Parathyroid adenoma (tissue), 2 donors: ENCODE data around the gene IPO7.

Source experiments
- H2AFZ ChIP-seq: fragments of 300-600 bp; sonication (generic); one replicate; pipeline ENCODE4 v1.7.0; 2017; ENCODE audit warnings: antibody characterized with exemption, mild to moderate bottlenecking
- H3K27ac ChIP-seq: fragments of 300-600 bp; sonication (generic); one replicate; pipeline ENCODE4 v1.7.0; 2017
- H3K27me3 ChIP-seq: fragments of 300-600 bp; sonication (generic); one replicate; pipeline ENCODE4 v1.7.0; 2017; ENCODE audit warnings: low read length; ENCODE audit not compliant: control insufficient read depth, insufficient read depth
- H3K36me3 ChIP-seq: fragments of 300-600 bp; sonication (generic); one replicate; pipeline ENCODE4 v1.7.0; 2017; ENCODE audit warnings: low read length; ENCODE audit not compliant: control insufficient read depth, insufficient read depth
- H3K4me1 ChIP-seq: fragments of 300-600 bp; sonication (generic); one replicate; pipeline ENCODE4 v1.7.0; 2017; ENCODE audit warnings: control low read depth
- H3K4me2 ChIP-seq: fragments of 300-600 bp; sonication (generic); one replicate; pipeline ENCODE4 v1.7.0; 2017; ENCODE audit warnings: low read length
- H3K4me3 ChIP-seq: fragments of 300-600 bp; sonication (generic); one replicate; pipeline ENCODE4 v1.7.0; 2017; ENCODE audit warnings: low read depth, low read length
- H3K79me2 ChIP-seq: fragments of 300-600 bp; sonication (generic); one replicate; pipeline ENCODE4 v1.7.0; 2017; ENCODE audit warnings: control low read depth
- H3K9ac ChIP-seq: fragments of 300-600 bp; sonication (generic); one replicate; pipeline ENCODE4 v1.7.0; 2017; ENCODE audit warnings: mild to moderate bottlenecking
- H3K9me3 ChIP-seq: fragments of 300-600 bp; sonication (generic); one replicate; pipeline ENCODE4 v1.7.0; 2017; ENCODE audit warnings: low read length; ENCODE audit not compliant: control insufficient read depth
- CTCF ChIP-seq: fragments of 300-600 bp; sonication (generic); IDR thresholded peaks from one replicate; pipeline ENCODE4 v1.7.0; 2017; ENCODE audit warnings: antibody characterized with exemption, mild to moderate bottlenecking
- donor health status: primary hyperparathyroidism.

The IPO7 gene

GRCh38 chr11:9470765-9471164 is 86.3 kb downstream of the IPO7 start:
- Histone ChIP-seq H3K36me3 (no peaks in the 10 kb centered on the region), H3K9me3 (no peaks in the 10 kb centered on the region)

GRCh38 chr11:9473408-9473807 is 89.0 kb downstream of the IPO7 start:
- Histone ChIP-seq H3K27me3 (no peaks in the 10 kb centered on the region), H3K36me3 (no peaks in the 10 kb centered on the region), H3K4me2 (no peak overlapping the region), H3K4me3 (no peak overlapping the region), H3K27ac (no peak overlapping the region), H3K4me1 (no peaks in the 10 kb centered on the region), H3K9ac (no peak overlapping the region), H2AFZ (no peak overlapping the region), H3K79me2 (no peaks in the 10 kb centered on the region), H3K9me3 (no peaks in the 10 kb centered on the region)
- TF ChIP-seq CTCF: no peak

More at GRCh38 chr11:9470765-9471164, 86.3 kb downstream of the IPO7 start:
- Histone ChIP-seq H3K4me3 (no peak overlapping the region), H3K27me3 (no peaks in the 10 kb centered on the region), H3K27ac (no peak overlapping the region), H3K9ac (no peak overlapping the region), H3K4me1 (no peaks in the 10 kb centered on the region), H3K79me2 (peaks cover 16% of the 10 kb centered on the region), H3K4me2 (no peak overlapping the region), H2AFZ (no peak overlapping the region)
- no peak for TF ChIP-seq CTCF

- H3K4me2 ChIP-seq: no peak overlapping the region
- H3K4me1 ChIP-seq: no peaks in the 10 kb centered on the region
- H2AFZ ChIP-seq: no peak overlapping the region
- no peak for TF ChIP-seq CTCF
- no peak overlapping the region for H3K27ac ChIP-seq
- H3K36me3 ChIP-seq: no peaks in the 10 kb centered on the region
- H3K9me3 ChIP-seq: no peaks in the 10 kb centered on the region
- no peaks in the 10 kb centered on the region for H3K27me3 ChIP-seq
- no peak overlapping the region for H3K9ac ChIP-seq
- no peaks in the 10 kb centered on the region for H3K79me2 ChIP-seq
- no peak overlapping the region for H3K4me3 ChIP-seq
Observed at GRCh38 chr11:9479899-9480298, 95.4 kb downstream of the IPO7 start.

- Histone ChIP-seq H3K9ac (no peak overlapping the region), H3K4me2 (no peak overlapping the region), H3K4me3 (no peak overlapping the region), H3K36me3 (no peaks in the 10 kb centered on the region), H3K27ac (no peak overlapping the region), H3K27me3 (no peaks in the 10 kb centered on the region), H2AFZ (no peak overlapping the region), H3K9me3 (no peaks in the 10 kb centered on the region), H3K4me1 (peaks cover 3% of the 10 kb centered on the region), H3K79me2 (no peaks in the 10 kb centered on the region)
- no peak for TF ChIP-seq CTCF
Observed at GRCh38 chr11:9489080-9489765, 104.8 kb downstream of the IPO7 start.

- no peaks in the 10 kb centered on the region for H3K36me3 ChIP-seq
- H3K4me2 ChIP-seq: no peak overlapping the region
- H3K27me3 ChIP-seq: no peaks in the 10 kb centered on the region
- H3K79me2 ChIP-seq: no peaks in the 10 kb centered on the region
- TF ChIP-seq CTCF: no peak
- H3K9me3 ChIP-seq: no peaks in the 10 kb centered on the region
- peaks cover 3% of the 10 kb centered on the region for H3K4me1 ChIP-seq
- no peak overlapping the region for H3K4me3 ChIP-seq
- H2AFZ ChIP-seq: no peak overlapping the region
- no peak overlapping the region for H3K27ac ChIP-seq
- no peak overlapping the region for H3K9ac ChIP-seq
Observed at GRCh38 chr11:9490376-9490775, 105.9 kb downstream of the IPO7 start.
